Activated CD4-positive, alpha-beta T cell treated with anti-CD3 and anti-CD28 coated beads for 24 hours (primary cell): ENCODE results near the gene HASPIN.

Experiments
- DNase-seq, 2 donors: peaks; one replicate each; pipeline ENCODE4 v3.0.0-alpha.2; 2020; ENCODE audit warnings: low read depth in 2 of 2

HASPIN gene

DNA sequence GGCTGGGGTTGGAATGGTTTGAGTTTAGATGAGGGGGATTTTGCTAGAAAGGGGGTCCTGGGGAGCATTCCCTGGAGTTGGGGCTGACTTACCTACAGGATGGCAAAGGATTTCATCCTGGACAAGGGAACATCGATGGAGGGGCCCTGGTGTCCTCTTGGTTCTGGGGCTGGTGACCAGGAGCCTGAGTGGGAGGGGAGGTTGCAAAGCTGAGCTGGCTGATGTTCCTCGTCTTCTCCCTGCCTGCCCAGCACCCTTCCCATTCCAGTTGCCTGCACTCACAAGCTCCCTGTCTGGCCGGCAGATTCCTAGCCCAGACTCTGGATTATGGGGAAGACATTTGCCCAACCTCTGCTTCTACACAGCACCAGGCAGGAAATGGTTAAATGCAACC, 40.1 kb downstream of the HASPIN start:
- no peak for DNase-seq

DNA sequence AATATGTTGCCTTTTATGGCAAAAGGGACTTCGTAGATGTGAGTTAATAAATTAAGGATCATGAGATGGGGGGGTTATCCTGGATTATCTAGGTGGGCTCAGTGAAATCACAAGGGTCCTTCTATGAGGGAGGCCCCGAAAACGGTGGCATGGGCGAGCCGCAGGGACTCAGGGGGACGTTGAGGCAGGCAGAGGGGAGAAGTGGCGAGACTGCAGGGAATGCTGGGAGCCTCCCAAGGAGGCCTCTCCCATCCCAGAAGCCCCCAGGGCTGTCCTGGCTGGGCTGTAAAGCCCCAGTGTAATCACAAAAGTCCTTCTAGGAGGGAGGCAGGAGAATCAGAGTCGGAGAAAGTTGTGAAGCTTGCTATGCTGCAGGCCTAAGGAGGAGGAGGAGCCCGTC, 42.3 kb downstream of the HASPIN start:
- no peak for DNase-seq

DNA sequence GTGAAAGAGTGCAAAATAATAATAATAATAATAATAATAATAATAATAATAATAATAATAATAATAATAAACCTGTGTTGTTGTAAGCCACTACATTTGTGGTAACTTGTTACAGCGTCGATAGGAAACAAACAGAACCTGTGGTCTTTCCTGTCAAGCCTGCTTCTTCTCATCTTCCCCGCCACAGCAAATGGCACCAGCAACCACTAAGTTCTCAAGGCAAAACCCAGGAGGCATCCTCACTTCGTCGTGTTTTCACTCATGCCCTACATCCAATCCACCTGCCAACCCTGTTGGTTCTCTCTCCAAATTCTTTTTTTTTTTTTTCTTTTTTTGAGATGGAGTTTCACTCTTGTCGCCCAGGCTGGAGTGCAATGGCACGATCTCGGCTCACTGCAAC, 43.1 kb downstream of the HASPIN start:
- DNase-seq = no peak

GRCh38 chr17:3768341-3768740, 44.6 kb downstream of the HASPIN start:
- no peak for DNase-seq

DNA sequence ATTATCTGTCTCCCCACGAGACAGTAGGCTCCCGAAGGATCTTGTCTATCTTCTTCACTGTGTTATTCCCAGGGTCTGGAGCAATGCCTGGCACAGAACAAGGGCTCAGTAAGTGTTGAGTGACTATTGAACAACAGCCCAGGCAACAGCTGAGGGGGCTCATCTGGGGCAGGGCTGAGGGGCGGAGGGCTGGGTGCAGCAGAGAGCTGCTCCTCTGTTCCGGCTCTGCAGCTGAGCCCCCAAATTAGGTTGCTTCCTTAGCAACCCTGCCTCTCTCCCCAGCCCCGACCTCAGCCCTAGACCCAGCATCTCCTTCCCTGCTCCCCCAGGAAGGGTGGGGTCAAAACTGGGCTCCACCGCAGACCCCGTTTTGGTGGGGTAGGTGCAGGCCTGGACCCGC, 45.1 kb downstream of the HASPIN start:
- no peak for DNase-seq

DNA sequence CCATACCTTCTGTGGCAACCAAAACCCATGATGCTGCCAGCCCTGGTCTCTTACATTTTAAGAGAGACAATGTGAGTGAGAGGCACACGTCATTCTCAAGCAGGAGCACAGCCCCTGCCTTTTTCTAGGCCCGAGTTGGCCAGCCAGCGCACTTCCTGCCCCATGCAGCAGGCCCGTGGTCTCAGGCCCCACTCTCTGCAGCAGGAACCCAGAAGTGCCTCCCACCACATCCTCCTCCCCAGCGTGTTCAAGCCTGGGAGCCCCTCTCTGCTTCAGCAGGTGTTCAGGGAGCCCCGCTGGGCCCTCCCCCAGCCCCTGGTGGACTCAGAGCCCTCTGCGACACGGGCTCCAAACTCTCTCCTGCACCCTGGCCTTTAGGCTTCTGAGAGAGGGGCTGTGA, 46.8 kb downstream of the HASPIN start:
- no peak for DNase-seq

- DNase-seq = no peak
Measured at GRCh38 chr17:3771140-3771539, 47.4 kb downstream of the HASPIN start.

DNA sequence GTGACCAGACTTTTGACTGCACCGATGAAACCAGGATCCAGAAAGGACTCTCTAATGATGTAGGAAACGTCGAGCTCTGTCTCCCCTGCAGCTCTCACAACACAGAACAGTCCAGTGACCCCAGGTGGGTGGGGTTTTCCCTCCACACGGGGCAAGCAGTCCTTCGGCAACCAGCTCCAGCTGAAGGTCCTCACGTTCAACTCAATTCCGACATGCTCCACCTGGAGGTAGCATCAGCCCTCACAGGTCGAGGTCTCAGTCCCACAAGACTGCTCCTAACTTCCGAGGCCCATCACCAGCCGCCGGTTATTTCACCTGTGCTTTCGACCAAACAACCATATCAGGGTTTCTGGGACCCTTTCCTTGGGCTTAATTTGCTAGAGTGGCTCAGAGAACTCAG, 49.1 kb downstream of the HASPIN start:
- DNase-seq = no peak

GRCh38 chr17:3773511-3773910, 49.8 kb downstream of the HASPIN start:
- DNase-seq = no peak

DNA sequence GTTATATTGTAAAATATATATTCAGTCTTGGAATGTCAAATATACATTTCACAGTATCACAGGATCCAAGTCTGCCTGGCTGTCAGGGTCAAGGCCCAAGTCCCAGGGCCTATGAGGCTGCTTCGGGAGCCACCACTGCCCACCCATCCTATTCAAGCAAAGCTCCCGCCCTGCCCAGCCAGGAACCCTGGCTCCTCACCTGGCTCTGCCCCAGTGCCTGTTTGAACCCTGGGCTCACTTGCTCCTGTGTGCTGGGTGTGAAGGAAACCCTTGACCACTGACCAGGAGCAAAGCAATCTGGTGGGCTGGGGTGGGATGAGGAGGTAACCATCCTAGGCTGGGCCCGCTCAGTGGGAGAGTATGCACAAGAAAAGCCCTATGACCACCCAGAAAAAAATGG, 50.3 kb downstream of the HASPIN start:
- DNase-seq = no peak
